ENCODE results near the gene ARPC5L. TPM values are rescaled to one million over a fixed set of nuclear protein-coding genes. Genes with fewer than 3 reads are reported as not detected.

ARPC5L gene
- total and polyA plus RNA-seq, 9 of the 15 experiments (the other 6 are each of a cell fraction or from before 2014, with no cell fraction given): 25.4 to 113 (median 63.8) TPM

- DNase-seq (ENCODE audit: extremely low read depth in 1 of 4, low spot score in 3 of 4) (no peak), ATAC-seq (no peak), FAIRE-seq (no peak)
- H3K4me2 ChIP-seq (ENCODE audit: insufficient read depth, low read length): no peak overlapping the region
- intact Hi-C loops (cut with micrococcal nuclease): no loop called here
- H3K4me1 ChIP-seq (replicated peaks in 1 of 2; ENCODE audit: control insufficient read depth in 2 of 2, insufficient read depth in 2 of 2, low read length in 2 of 2): peaks cover 3 to 19% of the 10 kb centered on the region in 2 experiments; a peak in 4 of 5 replicates
- H3K27ac ChIP-seq (ENCODE audit: extremely low read depth, low read depth, low read length): no peak overlapping the region
- ChIA-PET POLR2A (interaction anchor here (0.6 to 1.6 kb wide), 4 partner anchors 8 to 422 kb away, joined by 3 to 5 read pairs (median 4); no protein-coding TSS in a partner anchor), CTCF (ENCODE audit: low intra/inter-chr PET ratio) (no interaction called here)
- 60% methylated on average over 7 of the region's 7 CpGs for WGBS (ENCODE audit: insufficient coverage, low coverage, missing lambda C conversion rate)
- H3K9ac ChIP-seq (ENCODE audit: insufficient read depth in 1 of 2, low read depth in 2 of 2, low read length in 2 of 2): no peak overlapping the region
- H3K79me2 ChIP-seq (ENCODE audit: control insufficient read depth, insufficient read depth, low read length): no peaks in the 10 kb centered on the region
- in situ Hi-C loops (cut with MboI): no loop called here
- TF ChIP-seq ZFP36 (IDR thresholded peaks at IDR 0.05; ENCODE audit: low read depth, low read length, partially characterized antibody) (no peak), ZFX (CRISPR knock-in tag; IDR thresholded peaks at IDR 0.05) (peak; percentile 31; the same call in 1 of the 2 replicates)
- no peaks in the 10 kb centered on the region for H3K27me3 ChIP-seq (ENCODE audit: control insufficient read depth in 2 of 2, insufficient read depth in 2 of 2, low read length in 2 of 2)
- peak overlapping the region; percentile 54; the same call in 1 of the 2 replicates for H2AFZ ChIP-seq (ENCODE audit: low read depth, low read length)
- no peaks in the 10 kb centered on the region for H3K9me3 ChIP-seq (replicated peaks; ENCODE audit: control insufficient read depth, insufficient read depth, low read depth, low read length)
- H3K9me1 ChIP-seq (ENCODE audit: control insufficient read depth, insufficient read depth, low read length): no peaks in the 10 kb centered on the region
- no peaks in the 10 kb centered on the region for H4K20me1 ChIP-seq (replicated peaks; ENCODE audit: control insufficient read depth, insufficient read depth, low read length)
- no peaks in the 10 kb centered on the region for H3K36me3 ChIP-seq (ENCODE audit: control insufficient read depth, insufficient read depth, low read length)
- BruUV-seq (replicated peaks): no TSS peak
- no peak overlapping the region for H3K4me3 ChIP-seq
Observed at GRCh38 chr9:124813041-124813440, 48.9 kb upstream of the ARPC5L start.

GRCh38 chr9:124813501-124814163 lies 48.3 kb upstream of the ARPC5L start:
- FAIRE-seq (no peak), ATAC-seq (no peak), DNase-seq (ENCODE audit: extremely low read depth in 1 of 4, low spot score in 3 of 4) (no peak)
- CTCF ChIA-PET (ENCODE audit: low intra/inter-chr PET ratio): no interaction called here
- 42% methylated on average over 11 of the region's 11 CpGs for WGBS (ENCODE audit: insufficient coverage, low coverage, missing lambda C conversion rate)
- H4K20me1 ChIP-seq (replicated peaks; ENCODE audit: control insufficient read depth, insufficient read depth, low read length): no peaks in the 10 kb centered on the region
- no peak overlapping the region for H3K4me2 ChIP-seq (ENCODE audit: insufficient read depth, low read length)
- no peaks in the 10 kb centered on the region for H3K9me1 ChIP-seq (ENCODE audit: control insufficient read depth, insufficient read depth, low read length)
- intact Hi-C loops (cut with micrococcal nuclease) (no loop called here), in situ Hi-C loops (cut with MboI) (no loop called here)
- H3K79me2 ChIP-seq (ENCODE audit: control insufficient read depth, insufficient read depth, low read length): no peaks in the 10 kb centered on the region
- H3K36me3 ChIP-seq (ENCODE audit: control insufficient read depth, insufficient read depth, low read length): no peaks in the 10 kb centered on the region
- H2AFZ ChIP-seq (ENCODE audit: low read depth, low read length): peak overlapping the region; percentile 54
- no peak overlapping the region for H3K4me3 ChIP-seq
- POLR2A ChIA-PET: interaction anchor here (0.6 to 1.6 kb wide), 8 partner anchors 12 to 1873 kb away, joined by 3 to 6 read pairs (median 4); partner anchors contain the start of gene HSPA5
- H3K9me3 ChIP-seq (replicated peaks; ENCODE audit: control insufficient read depth, insufficient read depth, low read depth, low read length): no peaks in the 10 kb centered on the region
- peaks cover 7 to 17% of the 10 kb centered on the region in 2 experiments for H3K4me1 ChIP-seq (replicated peaks in 1 of 2; ENCODE audit: control insufficient read depth in 2 of 2, insufficient read depth in 2 of 2, low read length in 2 of 2)
- BruUV-seq (replicated peaks): no TSS peak
- H3K27ac ChIP-seq (ENCODE audit: extremely low read depth, low read depth, low read length): no peak overlapping the region
- peak overlapping the region in 1 of 2 experiments; percentile 26; a peak in 1 of 4 replicates for H3K9ac ChIP-seq (ENCODE audit: insufficient read depth in 1 of 2, low read depth in 2 of 2, low read length in 2 of 2)
- H3K27me3 ChIP-seq (ENCODE audit: control insufficient read depth in 2 of 2, insufficient read depth in 2 of 2, low read length in 2 of 2): no peaks in the 10 kb centered on the region
- TF ChIP-seq ZFPM2 (CRISPR knock-in tag; IDR thresholded peaks at IDR 0.05) (no peak), ATF2 (CRISPR knock-in tag; IDR thresholded peaks at IDR 0.05) (no peak), ZEB2 (IDR thresholded peaks at IDR 0.05) (no peak), E2F1 (CRISPR knock-in tag; IDR thresholded peaks at IDR 0.05) (no peak), ETS2 (tag; IDR thresholded peaks at IDR 0.05; ENCODE audit: borderline replicate concordance, poor library complexity, severe bottlenecking) (no peak), GATA2 (CRISPR knock-in tag; IDR thresholded peaks at IDR 0.05) (no peak)
